DMS79 treated with DMSO at 0.1 percent for 48 hours (cell line): Measurements from ENCODE around the gene PKN3.

Experiments used
- DNase-seq: peaks from one replicate; lab custom pipeline; 2025; lab: John Stamatoyannopoulos, UW

PKN3 gene

DNA sequence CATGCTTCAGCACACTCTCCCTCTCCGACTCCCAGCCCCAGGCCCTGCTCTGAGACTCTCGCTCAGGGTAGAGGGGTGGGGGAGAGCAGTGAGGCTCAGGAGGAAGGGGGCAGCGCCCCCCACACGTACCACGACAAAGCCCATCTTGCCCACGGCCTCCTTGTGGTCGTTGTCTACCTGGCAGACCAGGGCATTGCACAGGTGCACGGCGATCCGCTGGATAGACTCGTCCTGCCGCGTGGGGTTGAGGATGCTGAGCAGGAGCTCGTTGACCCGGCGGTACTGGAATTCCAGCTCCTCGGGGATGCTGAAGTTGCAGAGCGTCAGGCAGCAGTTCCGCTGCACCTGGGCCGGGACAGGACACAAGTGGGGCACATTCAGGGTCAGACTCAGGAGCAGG is 40.1 kb downstream of the PKN3 start:
- no peak for DNase-seq

DNA sequence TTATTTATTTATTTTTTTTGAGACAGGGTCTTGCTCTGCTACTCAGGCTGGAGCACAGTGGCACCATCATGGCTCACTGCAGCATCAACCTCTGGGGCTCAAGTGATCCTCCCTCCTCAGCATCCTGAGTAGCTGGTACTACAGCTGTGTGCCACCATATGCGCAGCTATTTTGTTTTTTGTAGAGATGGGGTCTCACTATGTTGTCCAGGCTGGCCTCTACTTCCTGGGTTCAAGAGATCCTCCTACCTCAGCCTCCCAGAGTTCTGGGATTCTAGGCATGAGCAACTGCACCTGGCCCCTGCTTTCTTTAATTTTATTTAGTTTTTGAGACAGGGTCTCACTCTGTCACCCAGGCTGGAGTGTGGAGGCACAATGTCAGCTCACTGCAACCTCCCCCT is 41.1 kb downstream of the PKN3 start:
- no peak for DNase-seq

DNA sequence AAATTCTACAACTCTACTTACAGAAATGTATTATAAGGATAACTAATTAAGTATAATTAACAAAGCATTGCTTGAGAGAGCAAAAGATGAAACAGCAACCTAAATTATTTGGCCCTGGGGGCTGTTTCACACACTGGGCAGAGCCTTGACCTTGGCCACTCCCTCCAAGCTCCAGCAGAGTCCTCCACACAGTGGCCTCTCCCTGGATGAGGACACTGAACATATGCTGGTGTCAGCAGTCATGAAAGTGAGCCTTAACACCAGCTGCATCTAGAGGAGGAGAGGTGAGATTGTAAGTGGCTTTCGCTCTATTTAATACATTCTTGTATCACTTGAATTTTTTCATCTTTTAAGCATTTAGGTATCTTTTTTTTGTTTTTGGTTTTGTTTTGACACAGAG is 44.9 kb downstream of the PKN3 start:
- no peak for DNase-seq

DNA sequence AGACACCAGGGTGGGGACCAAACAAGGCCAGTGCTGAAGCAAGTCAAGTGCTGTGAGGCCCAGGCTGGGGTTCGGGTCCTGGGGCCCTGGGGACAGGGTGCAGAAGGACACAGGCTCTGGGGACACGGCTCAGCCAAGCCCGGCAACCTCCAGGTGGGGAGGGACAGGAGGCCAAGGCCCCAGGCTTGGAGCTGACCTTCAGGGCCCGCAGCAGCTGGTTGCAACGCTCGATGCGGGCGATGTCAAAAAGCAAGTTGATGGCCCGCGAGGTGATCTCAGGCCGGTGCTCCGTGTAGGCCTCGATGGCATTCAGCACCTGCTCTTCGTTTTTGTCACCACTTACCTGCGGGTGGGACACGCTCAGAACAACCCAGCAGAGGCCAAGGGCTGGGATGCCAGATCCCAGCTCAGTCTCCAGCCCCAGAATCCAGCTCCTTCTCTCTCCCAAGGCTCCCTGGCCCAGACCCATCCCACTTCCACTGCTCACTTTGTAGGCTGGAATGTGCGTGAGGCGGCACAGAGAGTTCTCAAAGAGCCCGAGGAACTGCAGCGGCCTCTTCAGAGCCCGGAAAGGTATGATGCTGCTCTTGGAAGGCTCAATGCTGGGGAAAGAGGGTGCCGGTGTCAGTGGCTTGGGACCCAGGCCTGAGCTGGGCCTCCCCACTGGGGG is 48.8 kb downstream of the PKN3 start:
- no peak for DNase-seq

DNA sequence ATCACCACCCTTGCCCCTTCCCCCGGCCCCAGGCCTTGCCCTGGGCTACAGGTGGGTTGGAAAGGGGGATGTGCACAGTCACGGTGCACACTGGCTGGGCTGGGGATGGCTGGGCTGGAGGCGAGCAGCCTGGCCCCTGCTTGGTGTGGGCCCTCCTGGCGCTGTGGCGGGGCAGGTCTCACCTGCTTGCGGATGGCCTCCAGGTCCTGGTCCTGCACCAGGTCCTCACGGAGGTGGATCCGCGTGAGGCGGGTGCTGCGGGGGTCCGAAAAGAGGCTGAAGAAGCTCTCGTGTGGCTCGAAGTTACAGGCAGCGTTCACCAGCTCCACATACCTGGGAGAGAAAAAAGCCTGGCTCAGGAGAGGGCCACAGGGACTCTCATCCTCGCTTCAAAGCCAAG is 51.3 kb downstream of the PKN3 start:
- no peak for DNase-seq

DNA sequence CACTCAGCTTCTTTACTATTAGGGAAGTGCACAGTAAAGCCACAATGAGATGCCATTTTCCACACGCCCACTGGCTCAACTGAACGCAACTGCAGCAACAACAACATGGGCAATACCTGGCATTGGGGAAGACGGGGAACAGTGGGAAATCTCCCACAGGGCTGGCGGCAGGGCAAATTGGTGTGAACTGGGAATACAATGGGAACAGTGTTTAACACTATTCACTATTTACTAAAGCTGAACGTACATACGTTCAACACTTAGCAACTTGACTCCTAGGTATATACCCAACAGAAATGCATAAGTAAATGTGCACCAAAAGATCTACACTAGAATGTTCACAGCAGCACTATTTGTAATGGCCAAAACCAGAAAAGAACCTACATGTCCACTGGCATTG is 55.3 kb downstream of the PKN3 start:
- DNase-seq = no peak

DNA sequence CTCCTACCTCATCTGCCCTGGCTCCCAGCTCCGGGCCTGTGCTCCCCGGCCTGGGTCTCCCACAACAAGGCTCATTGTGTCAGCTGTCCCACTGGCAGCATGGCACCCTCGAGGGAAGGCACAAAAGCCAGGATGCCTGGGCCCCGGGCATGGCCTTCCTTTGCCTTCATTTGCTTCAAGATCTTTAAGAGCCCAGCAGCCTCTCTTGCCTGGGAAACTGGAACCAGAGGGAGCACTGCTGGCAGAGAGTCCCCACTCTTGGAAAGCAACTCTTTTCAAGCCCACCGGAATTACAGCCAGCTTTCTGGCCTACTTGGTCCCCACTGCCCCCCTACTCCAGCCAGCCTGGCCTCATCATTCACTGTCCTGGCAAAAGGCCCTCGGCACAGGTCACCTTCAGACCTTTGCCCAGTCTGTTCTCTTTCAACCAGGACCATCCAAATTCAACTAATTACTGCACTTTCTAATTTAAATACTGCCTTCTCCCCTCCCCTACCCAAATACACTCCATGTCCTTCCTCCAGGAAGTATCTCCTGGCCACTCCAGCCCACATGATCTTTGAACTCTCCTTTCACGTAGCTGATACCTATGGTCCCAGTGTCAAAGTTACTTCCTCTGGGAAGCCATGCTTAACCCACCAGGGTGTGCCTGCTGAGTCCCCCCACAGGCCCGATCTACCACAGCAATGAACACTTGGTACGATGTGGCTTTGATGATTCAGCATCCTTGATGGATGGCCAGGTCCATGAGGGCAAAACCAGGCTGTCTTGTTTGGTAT is 60.6 kb downstream of the PKN3 start:
- no peak for DNase-seq

DNA sequence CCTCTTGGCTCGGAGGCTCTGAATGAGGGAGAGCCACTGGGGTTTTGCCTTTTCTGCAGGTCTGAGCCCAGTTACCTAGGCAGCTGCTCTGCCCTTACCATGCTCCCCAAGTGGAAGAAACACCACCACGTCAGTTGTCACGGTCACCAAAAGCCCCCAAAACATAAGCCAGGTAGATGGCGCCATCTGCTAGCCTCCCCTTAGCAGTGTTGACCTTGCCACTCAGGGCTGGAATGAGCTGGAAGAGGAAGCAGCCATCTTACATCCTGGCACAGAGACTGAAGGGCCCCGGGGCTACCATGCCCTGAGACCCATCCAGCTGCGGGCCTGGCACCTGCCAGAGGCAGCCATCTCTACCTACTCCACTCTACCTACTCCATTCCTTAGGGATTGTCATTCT is 62.1 kb downstream of the PKN3 start:
- DNase-seq = no peak

DNA sequence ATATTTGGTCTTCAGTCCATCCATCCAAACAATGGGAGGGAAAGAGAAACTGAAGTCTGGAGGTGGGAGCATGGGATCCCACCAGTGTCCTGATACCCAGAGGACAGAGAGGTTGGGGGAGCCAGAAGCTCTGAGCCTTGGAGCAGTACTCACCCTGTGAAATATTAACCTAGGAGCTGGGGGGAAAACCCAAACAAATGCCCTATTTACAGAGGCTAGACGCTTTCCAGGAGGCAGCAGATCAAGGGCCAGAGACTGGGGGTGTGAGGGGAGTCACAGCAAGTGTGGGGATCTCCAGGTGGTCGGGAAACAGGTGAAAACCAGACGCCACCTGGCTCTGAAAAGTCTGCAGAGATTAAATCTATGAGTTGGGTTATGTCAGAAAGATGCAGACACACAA is 63.2 kb downstream of the PKN3 start:
- no peak for DNase-seq

DNA sequence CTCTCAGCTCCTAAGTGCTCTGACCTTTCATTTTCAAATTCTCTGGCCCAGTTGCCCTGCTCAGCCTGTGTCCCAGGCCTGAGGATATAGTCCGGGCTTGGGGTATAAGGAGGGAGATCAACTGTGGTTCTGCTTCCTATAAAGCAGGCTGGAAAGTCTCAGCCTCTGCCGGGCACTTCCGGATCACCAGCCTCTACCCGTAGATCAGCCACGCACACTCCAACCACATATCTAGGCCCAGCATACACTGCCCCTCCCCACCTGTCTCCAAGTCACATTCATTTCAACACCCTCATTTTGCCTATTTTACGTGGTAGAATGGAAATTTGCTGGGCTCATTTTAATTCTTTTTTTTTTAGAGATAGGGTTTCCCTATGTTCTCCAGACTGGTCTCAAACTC is 66.3 kb downstream of the PKN3 start:
- no peak for DNase-seq
